ENCODE results near the gene NDUFAF8. TPM values are rescaled to one million over a fixed set of nuclear protein-coding genes. Genes with fewer than 3 reads are reported as not detected.

The NDUFAF8 gene
- total RNA-seq, 1 donor from 2014 or later = 77.0 TPM

DNA sequence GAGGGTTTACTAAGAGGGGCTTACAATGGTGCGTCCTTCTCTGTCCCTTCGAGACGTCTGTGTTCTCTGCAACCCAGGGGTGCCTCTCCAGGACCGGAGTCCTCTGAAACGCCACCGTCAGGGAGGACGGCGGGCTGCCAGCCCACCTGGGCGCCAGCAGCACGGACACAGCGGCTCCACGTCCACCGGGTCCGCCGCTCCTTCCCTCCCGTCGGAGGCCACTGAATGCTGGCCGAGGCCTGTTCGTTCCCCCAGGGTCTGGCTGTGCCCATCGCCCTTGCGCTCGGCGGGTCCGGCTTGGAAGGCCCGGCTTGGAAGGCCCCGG is 666 bp upstream of the NDUFAF8 start:
- no peak for DNase-seq (ENCODE audit: low spot score)

DNA sequence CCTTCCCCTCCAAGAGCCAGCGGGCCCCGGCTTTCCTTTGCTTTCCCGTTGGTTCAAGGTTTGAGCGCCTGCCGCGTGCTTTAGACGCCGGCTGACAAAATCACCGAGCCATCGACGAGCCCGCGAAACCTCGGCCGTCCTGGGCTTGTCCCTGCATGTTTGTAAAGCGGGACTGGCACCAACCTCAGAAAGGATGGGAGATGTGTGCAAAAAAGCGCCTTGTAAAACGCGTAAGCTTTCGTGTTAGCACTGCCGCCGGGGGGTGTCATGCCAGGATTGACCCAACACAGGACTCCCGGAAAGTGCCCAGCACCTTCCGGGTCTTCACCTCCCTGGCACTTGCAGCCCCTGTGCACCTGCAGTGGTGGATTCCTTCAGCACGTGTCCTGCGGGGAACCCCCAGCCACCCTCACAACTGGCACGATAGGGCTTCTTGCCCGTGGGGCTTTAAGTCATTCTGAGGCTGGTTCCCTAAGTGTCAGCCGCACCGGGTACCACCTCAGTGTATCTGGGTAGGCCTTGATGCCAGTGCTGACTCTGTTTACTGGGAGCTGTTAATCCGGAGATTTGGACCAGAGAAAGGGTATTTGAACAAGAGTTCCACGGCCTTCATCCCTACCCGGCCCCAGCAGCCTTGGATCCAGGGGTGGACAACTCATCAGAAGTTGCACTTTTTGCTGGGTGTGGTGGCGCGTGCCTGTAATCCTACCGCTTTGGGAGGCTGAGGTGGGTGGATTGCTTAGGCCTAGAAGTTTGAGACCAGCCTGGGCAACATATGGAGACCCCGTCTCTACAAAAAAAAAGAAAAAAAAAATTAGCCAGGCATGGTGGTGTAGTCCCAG is 817 bp downstream of the NDUFAF8 start:
- DNase-seq (ENCODE audit: low spot score) = no peak

DNA sequence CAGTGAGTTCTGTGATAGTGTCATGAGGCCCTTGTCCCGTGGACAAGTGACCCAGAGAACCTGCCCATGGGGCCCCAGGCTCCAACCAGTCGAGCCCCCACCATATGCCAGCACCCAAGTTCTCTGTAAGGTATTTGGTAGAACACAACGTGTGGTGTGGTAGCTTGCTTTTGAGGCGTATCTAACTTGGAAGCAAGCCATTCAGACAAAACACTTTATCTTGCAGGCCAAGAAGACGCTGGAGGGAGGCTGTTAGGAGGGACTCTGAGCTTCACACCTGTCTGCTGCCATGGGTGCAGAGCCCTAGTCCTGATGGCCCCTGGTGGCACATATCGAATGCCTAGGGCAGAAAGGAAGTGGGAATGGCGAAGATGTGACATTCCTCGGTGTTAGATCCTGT is 1.6 kb downstream of the NDUFAF8 start:
- no peak for DNase-seq (ENCODE audit: low spot score)

DNA sequence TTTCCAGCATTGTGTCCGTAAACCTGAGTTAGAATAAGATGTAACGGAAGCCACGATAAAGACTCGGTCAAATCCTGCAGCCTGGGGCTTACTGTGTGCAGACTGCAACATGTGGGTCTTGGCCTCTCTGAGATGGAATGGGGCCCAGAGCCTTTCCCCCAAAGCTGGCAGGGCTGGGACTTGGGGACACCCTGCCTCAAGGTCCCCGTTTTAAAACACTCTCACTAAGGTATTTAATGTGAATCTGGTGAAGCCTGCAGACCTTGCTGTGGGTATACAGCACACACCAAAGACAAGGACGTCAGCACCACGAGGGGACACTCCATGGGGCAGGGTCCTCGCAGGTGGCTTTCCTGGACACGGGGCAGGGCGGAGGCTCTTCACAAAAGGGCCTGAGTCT is 2.1 kb downstream of the NDUFAF8 start:
- DNase-seq (ENCODE audit: low spot score) = no peak

DNA sequence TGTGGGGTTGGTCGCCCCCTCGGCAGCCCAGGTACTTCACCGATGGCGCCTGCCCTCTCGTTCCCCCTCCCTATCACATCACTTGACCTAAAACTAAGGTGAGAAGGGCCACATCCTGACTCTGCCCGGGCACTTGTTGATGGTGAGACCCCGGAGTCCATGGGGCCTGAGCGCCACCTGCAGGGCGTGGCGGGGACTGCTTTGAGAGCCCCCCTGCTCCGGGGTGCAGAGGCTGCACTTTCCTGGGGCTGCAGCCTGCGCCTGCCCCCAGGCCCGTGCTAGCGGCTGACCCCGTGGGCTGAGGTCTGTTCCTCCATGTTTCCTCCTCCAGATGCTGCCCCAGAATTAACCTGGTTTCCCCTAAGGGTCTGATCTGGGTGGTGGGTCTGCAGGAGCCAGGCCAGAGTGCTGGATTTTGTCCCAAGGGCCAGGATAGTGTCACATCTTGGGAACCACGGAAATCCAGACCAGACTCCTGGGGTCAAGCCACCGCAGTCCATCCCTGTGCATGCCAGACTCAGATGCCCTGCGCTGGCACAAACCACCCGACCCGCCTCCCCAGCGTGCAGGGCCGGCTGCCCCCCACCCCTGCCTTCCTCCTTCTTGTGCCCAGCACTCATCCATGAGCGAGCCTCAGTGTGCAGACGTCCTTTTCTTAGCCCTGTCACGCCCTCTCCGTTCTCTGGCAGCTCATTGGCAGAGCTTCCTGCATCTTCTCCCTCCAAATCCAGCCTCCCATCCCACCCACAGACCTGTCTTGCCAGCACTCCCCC is 2.7 kb downstream of the NDUFAF8 start:
- DNase-seq (ENCODE audit: low spot score) = peak; percentile 35

DNA sequence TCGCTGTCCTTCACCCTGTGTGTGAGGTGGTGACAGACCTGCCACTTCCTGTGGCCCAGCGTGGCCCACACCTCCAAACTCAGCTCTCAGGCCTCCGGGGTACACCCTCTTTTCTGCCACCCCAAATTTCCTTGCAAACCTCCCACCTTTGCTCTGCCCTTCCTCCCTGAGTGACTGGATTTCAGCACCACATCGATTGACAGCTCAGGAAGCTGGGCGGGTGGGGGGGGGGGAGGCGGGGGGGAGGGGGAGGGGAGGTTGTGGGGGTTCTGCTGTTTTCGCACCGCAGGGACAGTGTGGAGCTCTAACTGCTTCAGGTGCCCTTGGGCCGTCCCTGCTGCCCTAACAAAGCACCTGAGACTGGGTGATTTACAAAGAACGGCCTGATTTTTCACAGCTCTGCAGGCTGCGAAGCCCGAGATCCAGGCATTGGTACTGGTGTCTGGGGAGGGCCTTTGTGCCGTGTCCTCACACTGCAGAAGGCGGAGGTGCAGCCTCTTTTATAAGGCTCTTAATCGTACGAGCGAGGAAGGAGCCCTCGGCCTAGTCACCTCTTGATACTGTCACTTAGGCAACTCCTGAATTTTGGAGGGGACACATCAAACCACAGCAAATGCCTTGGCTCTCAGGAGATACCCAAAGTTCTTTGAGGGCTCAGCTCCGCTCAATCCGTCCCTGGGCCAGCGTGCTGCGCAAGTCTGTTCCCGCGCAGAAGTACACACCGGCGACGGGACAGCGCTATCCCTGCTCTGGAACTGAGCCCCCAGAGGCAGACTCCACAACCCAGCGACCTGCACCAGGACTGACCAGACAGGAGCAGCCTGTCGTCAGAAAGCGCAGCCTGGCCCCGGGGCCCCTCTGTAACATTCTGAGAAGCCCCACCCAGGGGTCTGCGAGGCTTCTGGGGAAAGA is 3.6 kb downstream of the NDUFAF8 start:
- no peak for DNase-seq (ENCODE audit: low spot score)

DNA sequence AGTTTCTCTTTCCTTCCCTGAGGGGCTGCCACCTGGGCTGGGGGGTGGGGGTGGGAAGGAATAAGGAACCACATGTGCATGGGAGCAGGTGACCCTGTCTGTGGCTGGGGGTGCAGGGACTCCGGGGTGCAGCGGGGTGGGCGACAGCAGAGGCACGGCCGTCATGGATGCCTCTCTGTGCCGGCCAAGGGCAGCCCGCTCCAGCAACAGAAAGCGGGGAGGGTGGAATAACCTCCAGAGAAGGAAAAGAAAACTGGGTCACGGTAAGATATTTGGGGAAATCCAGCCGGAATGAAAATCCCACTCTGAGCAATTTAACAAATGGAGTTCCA is 4.2 kb downstream of the NDUFAF8 start:
- DNase-seq (ENCODE audit: low spot score) = no peak

DNA sequence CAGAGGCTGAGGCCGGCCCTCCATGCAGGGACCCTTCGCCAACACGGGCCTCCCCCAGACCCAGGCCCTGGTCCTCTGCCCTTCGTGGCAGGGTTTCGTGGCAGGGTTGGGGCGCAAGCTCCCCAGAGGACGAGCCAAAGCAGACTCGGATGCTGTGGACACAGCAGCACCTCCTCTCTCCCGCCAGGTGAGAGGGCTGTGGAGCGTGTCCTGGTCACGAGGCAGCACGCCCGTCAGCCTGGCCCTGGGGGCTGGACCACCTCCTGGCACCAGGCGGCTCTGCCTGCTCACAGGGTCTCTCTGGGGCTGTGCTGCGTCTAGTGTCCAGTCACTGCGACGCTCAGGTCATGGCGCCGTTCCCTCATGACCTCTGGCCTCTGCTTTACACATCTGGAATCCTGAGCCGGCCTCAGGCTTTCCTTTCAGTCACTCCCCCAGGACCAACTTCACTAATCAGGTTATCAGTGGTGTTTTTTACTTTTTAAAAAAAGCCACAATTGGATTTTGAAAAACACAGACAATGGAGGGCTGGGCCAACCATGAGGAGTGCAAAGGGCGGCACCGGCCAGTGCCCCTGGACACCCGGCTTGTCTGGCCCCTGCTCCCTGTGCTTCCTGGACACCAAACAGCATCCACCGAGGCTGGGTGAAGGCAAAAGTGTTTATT is 5.4 kb downstream of the NDUFAF8 start:
- DNase-seq (ENCODE audit: low spot score) = no peak

DNA sequence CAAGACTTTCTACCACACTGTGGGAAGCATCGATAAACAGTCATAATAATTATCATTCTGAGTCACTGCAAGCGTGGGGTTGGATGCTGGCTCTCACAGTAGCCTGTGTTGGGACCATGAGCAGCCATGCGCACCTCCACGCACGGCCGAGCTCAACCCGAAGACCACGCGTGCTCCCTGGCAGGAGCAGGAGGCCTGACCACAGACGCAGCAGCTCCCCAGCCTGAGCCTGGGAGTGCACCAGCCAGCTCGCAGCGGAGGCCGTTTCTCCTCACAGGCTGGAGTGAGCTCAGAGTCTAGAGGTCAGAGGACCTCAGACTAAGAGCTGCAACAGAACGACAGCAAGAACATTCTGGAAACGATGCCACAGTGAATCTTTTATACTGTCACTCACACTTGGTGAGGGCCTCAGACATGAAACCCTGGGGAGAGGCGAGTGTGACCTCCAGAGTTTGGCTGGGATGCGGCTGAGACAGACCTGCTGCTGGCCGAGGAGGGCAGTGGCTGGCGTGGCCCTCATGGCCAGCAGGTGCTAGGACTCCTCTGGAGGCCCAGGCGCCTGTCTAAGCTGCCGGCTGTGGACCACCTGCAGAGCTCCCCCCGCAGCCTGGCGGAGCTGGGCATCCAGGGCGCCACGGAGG is 6.0 kb downstream of the NDUFAF8 start:
- DNase-seq (ENCODE audit: low spot score) = no peak

DNA sequence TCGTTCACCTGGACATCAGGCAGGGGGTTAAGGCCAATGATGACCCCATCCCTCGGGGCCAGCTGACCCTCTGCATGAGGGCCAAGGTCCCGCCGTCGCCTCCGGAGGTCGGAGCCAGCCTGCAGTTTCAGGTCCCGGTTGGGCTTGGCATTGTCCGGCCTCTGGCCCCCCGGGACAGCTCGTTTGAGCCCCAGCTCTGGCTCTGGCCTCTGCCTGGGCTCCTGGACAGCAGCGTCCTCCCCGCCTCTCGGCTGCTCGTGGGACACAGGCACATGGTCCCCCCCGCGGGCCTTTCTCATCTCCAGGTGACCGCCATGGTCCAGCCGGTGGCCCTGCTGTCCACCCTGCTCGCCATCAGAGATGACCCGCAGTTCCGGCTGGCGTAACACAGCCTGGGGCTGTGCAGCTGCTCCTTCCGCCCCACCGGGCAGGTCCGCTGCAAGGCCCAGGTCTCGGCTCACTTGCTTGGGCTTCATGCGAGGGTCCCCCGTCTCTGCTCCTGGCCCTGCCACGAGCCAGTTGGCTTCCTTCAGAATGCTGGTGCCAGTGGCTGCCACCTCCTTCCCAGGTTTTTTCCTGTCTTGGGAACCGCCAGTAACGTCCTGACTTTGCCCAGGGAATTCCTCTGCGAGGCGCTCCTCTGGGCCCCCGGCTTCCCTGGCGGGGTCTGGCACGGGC is 6.7 kb downstream of the NDUFAF8 start:
- DNase-seq (ENCODE audit: low spot score) = no peak

DNA sequence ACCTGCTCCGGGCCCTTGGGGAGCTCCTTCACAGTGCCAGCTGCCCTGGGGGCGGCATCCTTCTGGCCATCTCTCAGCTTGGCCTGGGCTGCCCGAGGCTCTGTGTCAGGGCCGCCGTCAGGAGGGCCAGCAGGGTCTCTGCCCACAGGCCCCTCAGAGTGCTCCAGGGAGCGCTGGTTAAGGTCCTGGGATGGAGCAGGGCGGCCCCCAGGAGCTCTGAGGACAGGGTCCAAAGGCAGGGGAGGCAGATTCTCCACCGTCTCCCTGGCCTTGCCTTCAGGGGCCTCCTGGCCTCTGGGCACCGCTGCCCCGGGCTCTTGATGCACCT is 7.2 kb downstream of the NDUFAF8 start:
- DNase-seq (ENCODE audit: low spot score) = no peak

DNA sequence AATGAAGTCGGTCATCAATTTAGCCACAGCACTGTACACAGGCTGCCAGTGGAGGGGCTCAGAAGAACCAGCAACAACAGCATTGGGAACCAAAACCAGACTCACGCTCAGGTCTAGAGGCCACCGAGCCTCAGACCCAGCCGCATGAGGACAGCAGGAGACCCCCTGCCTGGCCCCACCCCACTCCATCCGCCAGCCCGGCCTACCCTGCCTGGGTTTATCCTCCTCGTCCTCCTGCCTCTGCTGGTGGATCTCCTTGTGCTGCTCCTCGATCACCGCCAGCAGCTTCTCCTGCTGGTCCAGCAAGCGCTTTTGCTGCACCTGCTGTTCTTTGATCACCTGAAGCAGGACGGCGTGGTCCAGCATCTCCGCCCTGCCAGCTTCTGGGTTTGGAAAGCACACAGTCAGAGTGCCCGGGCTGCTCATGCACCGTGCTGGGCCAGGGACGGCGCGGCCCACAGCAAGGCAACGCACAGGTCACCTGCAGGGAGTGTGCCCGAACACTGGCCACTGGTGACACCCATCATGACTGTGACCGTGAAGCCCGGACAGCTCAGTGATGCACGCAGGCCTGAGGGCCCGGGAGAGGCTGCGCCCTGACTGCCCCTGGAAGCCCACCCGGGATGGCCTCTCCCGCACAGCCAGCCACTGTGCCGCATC is 7.7 kb downstream of the NDUFAF8 start:
- no peak for DNase-seq (ENCODE audit: low spot score)

DNA sequence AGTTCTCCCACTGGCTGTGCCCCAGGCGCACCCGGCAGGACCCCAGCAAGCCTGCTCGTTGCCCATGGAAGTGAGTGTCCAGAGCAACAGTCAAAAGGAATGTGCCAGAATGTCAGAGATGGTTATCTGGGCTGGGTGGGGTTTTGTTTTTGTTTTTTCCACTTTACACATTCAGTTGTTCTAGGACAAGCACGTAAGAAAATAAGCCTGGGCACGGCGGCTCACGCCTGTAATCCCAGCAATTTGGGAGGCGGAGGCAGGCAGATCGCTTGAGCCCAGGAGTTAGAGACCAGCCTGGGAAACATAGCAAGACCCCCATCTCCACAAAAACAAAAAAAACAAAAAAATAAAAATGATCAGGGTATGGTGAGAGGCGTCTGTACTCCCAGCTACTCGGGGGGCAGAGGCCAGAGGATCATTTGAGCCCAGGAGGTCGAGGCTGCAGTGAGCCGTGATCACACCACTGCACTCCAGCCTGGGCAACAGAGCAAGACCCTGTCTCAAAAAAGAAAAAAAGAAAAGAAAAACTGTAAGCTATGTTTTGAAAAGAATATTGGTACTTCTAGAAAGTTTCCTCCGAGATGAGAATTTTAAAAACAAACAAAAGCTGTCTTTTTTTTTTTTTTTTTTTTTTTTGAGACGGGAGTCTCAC is 8.3 kb downstream of the NDUFAF8 start:
- DNase-seq (ENCODE audit: low spot score) = no peak

DNA sequence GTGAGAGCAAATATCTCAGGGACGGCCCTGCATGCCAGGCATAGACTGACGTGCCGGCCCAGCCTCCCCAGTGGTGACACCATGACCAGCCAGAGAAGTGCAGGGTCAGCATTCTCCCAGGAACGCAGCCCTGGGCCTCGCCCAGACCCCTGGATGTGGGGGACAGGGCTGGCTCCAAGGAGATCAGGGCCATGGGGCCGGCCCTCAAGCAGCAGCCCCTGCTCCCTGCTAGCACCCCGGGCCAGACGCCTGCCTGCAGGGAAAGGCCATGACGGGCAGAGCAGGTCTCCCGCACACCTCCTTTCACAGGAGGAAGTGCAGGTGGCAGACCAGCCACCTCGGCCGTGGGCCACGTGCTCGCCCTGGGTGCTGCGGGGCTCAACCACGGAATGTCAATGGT is 9.5 kb downstream of the NDUFAF8 start:
- DNase-seq (ENCODE audit: low spot score) = no peak

DNA sequence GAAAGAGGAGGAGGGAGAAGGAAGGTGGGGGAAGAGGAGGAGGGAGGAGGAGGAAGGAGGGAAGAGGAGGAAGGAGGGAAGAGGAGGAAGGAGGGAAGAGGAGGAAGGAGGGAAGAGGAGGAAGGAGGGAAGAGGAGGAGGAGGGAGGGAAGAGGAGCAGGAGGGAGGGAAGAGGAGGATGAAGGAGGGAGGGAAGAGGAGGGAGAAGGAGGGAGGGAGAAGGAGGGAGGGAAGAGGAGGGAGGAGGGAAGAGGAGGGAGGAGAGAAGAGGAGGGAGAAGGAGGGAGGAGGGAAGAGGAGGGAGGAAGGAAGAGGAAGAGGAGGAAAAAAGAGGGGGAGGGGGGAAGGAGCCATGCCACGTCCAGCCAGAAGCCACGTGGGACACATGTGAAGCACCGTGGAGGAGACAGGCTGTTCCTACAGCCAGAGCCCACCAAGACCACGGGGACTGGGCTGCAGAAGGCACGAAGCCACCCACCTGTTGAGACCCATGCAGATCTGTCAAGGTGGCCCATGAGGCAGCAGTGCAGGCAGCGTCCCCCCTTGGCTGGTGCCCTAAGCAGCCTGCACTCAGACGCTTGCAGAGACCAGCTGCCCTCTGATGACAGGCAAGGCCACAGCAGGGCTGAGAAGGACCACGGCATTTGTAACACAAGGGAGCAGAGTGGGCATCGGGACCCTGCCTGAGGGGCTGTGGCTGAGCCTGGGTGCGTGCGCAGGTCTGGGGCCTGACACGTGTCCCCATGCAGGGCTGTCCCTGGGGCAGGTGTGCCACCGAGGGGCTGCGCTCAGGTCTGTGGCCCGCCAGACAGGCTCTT is 10.3 kb downstream of the NDUFAF8 start:
- no peak for DNase-seq (ENCODE audit: low spot score)

DNA sequence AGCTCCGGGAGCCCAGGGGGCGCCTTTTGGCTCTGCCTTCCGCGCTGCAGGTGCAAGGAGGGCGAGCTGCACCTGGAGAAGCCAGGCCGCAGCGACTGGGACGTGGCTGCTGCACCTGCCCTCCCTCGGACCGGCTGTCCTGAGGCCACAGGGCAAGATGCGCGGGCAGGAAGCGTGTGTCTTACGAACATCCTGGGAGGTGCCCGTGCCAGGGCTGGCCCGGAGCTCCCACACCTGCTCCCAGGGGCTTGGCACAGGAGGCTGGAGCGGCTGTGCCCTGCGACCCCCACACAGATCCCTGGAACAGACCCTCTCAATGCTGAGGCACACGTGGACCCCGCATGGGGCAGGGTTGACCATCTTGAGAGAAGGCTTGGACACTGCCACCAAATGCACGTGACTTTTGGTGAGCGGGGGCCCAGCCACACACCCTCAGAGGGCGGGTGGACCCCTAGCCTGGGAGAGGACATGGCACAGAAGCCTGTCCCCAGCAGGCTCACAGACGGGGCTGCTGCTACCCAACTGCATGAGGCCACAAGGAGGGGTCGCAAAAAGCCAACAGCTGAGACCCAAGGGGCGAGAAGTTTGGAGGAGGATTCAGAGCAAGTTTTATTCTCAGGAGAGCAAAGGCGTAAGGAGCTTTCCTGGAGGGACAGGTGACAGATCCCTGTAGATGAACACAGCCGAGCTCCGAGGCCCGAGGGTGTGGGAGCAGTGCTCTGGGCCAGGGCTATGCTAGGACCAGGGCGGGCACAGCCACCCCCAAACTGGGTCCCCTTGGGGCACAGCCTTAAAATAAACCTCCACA is 11.4 kb downstream of the NDUFAF8 start:
- DNase-seq (ENCODE audit: low spot score) = no peak

DNA sequence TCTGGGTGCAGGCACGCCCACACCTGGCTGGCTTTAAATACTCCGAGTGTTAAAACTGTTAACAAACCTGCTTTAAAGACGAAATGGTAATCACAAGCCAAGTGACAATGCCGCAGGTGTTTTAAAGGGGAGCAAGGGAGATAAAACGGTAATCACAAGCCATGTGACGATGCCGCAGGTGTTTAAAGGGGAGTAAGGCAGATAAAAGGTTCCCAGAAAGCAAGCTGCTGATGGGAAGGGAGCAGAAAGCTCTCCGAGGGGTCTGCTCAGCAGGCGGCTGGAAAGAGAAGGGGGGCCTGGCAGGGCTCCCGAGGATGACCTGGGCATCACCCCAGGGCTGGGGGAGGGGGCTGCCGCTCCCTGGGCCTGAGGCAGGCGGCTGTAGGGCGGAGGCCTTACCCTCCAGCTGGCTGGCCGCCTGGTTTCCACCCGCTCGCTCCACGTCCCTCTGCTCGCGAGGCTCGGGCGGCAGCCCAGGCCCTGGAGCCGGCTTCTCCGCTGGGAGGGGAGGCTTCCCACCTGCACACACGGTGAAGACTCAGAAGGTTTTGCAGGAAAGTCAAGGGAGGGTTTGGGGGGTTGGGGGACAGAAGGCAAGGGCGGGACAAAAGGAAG is 12.1 kb downstream of the NDUFAF8 start:
- no peak for DNase-seq (ENCODE audit: low spot score)
